HepG2 (cell line): ENCODE measurements around the gene CIART. TPM values are rescaled to one million over a fixed set of nuclear protein-coding genes. Genes with fewer than 3 reads are reported as not detected.

Experiments used
- JUND ChIP-seq: sonication (generic); formaldehyde crosslinking; IDR thresholded peaks from 2 replicates; pipeline ENCODE4 v1.8.0; 2022; ENCODE audit warnings: mild to moderate bottlenecking, missing genetic modification reagents
- KDM3A ChIP-seq: IDR thresholded peaks from 2 replicates; pipeline ENCODE4 v1.6.1; 2018; ENCODE audit warnings: low read depth, missing compliant biosample characterization
- MEIS1 ChIP-seq: sonication (generic); formaldehyde crosslinking; IDR thresholded peaks from 2 replicates; pipeline ENCODE4 v1.9.0; 2021; ENCODE audit warnings: mild to moderate bottlenecking, missing genetic modification reagents, moderate library complexity, borderline replicate concordance
- MLLT10 ChIP-seq: sonication (generic); formaldehyde crosslinking; IDR thresholded peaks from 2 replicates; pipeline ENCODE4 v1.4.0; 2020; ENCODE audit warnings: missing genetic modification reagents
- PHF20 ChIP-seq: sonication (generic); formaldehyde crosslinking; IDR thresholded peaks from 2 replicates; pipeline ENCODE4 v1.5.0; 2020; ENCODE audit warnings: mild to moderate bottlenecking, missing genetic modification reagents
- RAD21 ChIP-seq: fragments of 450-650 bp; formaldehyde crosslinking; IDR thresholded peaks from 2 replicates; pipeline ENCODE4 v1.5.0; 2020; ENCODE audit warnings: mild to moderate bottlenecking
- SALL1 ChIP-seq: sonication (generic); formaldehyde crosslinking; IDR thresholded peaks from 2 replicates; pipeline ENCODE4 v1.8.0; 2022; ENCODE audit warnings: mild to moderate bottlenecking, missing genetic modification reagents
- STAT5B ChIP-seq: sonication (generic); formaldehyde crosslinking; IDR thresholded peaks from 2 replicates; pipeline ENCODE4 v1.4.0; 2020; ENCODE audit warnings: missing genetic modification reagents
- TBX2 ChIP-seq: sonication (generic); formaldehyde crosslinking; IDR thresholded peaks from 2 replicates; pipeline ENCODE4 v1.5.0; 2020; ENCODE audit warnings: missing genetic modification reagents, mild to moderate bottlenecking, borderline replicate concordance
- ZNF124 ChIP-seq: sonication (generic); formaldehyde crosslinking; IDR thresholded peaks from 2 replicates; pipeline ENCODE4 v1.4.0; 2020; ENCODE audit warnings: missing genetic modification reagents
- ZNF230 ChIP-seq: sonication (generic); formaldehyde crosslinking; IDR thresholded peaks from 2 replicates; pipeline ENCODE4 v1.4.0; 2020; ENCODE audit warnings: mild to moderate bottlenecking, missing genetic modification reagents
- ZNF660 ChIP-seq: sonication (generic); formaldehyde crosslinking; IDR thresholded peaks from 2 replicates; pipeline ENCODE4 v1.5.1; 2020; ENCODE audit warnings: mild to moderate bottlenecking, low read depth, missing genetic modification reagents, borderline replicate concordance
- ZNF792 ChIP-seq: IDR thresholded peaks from 2 replicates; pipeline ENCODE4 v1.6.1; 2016
- ZNF841 ChIP-seq: sonication (generic); formaldehyde crosslinking; IDR thresholded peaks from 2 replicates; pipeline ENCODE4 v1.8.1; 2023; ENCODE audit warnings: missing genetic modification reagents, borderline replicate concordance
- ZSCAN29 ChIP-seq: sonication (generic); formaldehyde crosslinking; conservative IDR thresholded peaks from 2 replicates; pipeline ENCODE4 v1.4.0; 2020; ENCODE audit warnings: mild to moderate bottlenecking, missing genetic modification reagents
- polyA plus RNA-seq, 8 experiments: library from polyadenylated mRNA; depleted of rRNA in 3 of 8; stranded (reverse) in 7 of 8; unstranded in 1 of 8; fragments of >200 nt; fragmentation: Illumina TruSeq in 4 of 8; extraction: Trizol in 4 of 8; gene quantifications; 2 replicates each; pipeline versions ENCODE4 v1.2.1 to v1.2.3, GENCODE V29; 2011 to 2016; ENCODE audit warnings: low read depth in 4 of 8, missing spikeins in 1 of 8, mixed read lengths in 1 of 8; ENCODE audit not compliant: insufficient read depth in 1 of 8
- total RNA-seq, 5 experiments: library from RNA; depleted of rRNA; stranded (reverse); fragments of >200 nt; fragmentation: Illumina TruSeq; extraction: Trizol; gene quantifications; 2 replicates each; pipeline ENCODE4 v1.2.3, GENCODE V29; 2016; ENCODE audit warnings: low read depth in 1 of 5
- TF ChIP-seq, protein P1 (sequence below): sonication (generic); formaldehyde crosslinking; conservative IDR thresholded peaks from 2 replicates; pipeline ENCODE4 v1.4.0; 2020; ENCODE audit warnings: missing genetic modification reagents
- TF ChIP-seq, protein P2 (sequence below): sonication (generic); formaldehyde crosslinking; IDR thresholded peaks from 2 replicates; pipeline ENCODE4 v1.4.0; 2020; ENCODE audit warnings: missing genetic modification reagents, low read depth, mild to moderate bottlenecking, borderline replicate concordance
- TF ChIP-seq, protein P3 (sequence below): IDR thresholded peaks from 2 replicates; pipeline ENCODE4 v1.6.1; 2016; ENCODE audit warnings: missing compliant biosample characterization, missing genetic modification reagents, borderline replicate concordance
- TF ChIP-seq, protein P4 (sequence below): sonication (generic); formaldehyde crosslinking; IDR thresholded peaks from 2 replicates; pipeline ENCODE4 v1.4.0; 2020; ENCODE audit warnings: missing genetic modification reagents

The CIART gene
- total and polyA plus RNA-seq, 2 of the 13 experiments (the other 11 are each of a cell fraction or from before 2014, with no cell fraction given): 0.58 TPM; not detected in 1

DNA sequence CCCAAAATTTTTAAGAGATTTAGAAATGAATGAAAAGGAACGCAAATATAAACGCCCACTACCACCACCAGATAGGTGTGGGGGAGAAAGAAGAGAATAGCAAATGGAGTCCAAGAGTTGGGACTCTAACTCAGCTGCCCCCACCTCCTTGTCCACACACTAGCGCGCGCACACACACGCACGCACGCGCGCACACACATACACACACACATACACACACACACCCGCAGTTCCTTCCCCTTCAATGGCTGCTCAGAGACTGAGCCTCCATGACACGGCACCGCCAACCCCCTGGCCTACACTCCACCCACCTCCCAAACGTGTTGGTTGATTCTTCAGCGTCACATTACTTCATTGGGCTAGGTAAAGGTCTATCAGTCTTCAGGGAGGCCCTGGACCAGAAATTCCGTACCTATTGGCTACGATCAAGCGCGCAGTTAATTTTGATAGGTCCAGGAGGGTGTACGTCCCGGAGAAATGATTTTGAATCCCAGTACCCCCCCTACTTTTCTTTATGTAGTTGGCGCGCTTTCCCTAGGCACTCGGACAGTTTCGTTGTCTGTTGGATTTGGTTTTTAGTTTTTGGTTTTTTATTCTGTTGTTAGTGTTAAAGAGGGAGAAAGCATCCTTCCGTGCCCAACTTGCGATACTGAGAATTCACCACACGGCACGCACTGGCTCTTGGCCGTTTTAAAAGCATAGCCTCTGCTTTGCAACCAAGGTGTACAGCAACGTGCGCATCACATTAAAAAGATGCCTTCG lies 46.3 kb upstream of the CIART start, which contains the start of gene ANP32E (continued):
- TF ChIP-seq KDM3A (CRISPR knock-in tag) (peak; percentile 78; the same call in 1 of the 2 replicates), MEIS1 (CRISPR knock-in tag) (0 out of 2 replicates have a peak, but pooled peaks have one; percentile 56), SALL1 (CRISPR knock-in tag) (peak; percentile 90), ZNF660 (no peak), PHF20 (CRISPR knock-in tag) (no peak), MLLT10 (CRISPR knock-in tag) (no peak), ZNF841 (CRISPR knock-in tag) (peak; percentile 89), TBX2 (peak; percentile 36; the same call in 1 of the 2 replicates), ZNF230 (CRISPR knock-in tag) (peak; percentile 84; the same call in 1 of the 2 replicates), ZNF124 (CRISPR knock-in tag) (0 out of 2 replicates have a peak, but pooled peaks have one; percentile 56), JUND (0 out of 2 replicates have a peak, but pooled peaks have one; percentile 66), STAT5B (no peak), ZNF792 (CRISPR knock-in tag) (peak; percentile 94), ZSCAN29 (CRISPR knock-in tag) (no peak), RAD21 (0 out of 2 replicates have a peak, but pooled peaks have one; percentile 21)
- TF ChIP-seq, protein P1, sequence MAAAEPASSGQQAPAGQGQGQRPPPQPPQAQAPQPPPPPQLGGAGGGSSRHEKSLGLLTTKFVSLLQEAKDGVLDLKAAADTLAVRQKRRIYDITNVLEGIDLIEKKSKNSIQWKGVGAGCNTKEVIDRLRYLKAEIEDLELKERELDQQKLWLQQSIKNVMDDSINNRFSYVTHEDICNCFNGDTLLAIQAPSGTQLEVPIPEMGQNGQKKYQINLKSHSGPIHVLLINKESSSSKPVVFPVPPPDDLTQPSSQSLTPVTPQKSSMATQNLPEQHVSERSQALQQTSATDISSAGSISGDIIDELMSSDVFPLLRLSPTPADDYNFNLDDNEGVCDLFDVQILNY (CRISPR knock-in tag): peak; percentile 76
- TF ChIP-seq, protein P2, sequence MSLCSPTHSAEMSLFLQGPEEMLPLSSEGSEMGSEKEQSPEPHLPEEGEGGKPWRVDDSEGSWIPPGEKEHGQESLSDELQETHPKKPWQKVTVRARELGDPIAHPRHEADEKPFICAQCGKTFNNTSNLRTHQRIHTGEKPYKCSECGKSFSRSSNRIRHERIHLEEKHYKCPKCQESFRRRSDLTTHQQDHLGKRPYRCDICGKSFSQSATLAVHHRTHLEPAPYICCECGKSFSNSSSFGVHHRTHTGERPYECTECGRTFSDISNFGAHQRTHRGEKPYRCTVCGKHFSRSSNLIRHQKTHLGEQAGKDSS (CRISPR knock-in tag): peak; percentile 87
- TF ChIP-seq, protein P3, sequence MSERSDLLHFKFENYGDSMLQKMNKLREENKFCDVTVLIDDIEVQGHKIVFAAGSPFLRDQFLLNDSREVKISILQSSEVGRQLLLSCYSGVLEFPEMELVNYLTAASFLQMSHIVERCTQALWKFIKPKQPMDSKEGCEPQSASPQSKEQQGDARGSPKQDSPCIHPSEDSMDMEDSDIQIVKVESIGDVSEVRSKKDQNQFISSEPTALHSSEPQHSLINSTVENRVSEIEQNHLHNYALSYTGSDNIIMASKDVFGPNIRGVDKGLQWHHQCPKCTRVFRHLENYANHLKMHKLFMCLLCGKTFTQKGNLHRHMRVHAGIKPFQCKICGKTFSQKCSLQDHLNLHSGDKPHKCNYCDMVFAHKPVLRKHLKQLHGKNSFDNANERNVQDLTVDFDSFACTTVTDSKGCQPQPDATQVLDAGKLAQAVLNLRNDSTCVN (CRISPR knock-in tag): peak; percentile 68; the same call in 1 of the 2 replicates
- TF ChIP-seq, protein P4, sequence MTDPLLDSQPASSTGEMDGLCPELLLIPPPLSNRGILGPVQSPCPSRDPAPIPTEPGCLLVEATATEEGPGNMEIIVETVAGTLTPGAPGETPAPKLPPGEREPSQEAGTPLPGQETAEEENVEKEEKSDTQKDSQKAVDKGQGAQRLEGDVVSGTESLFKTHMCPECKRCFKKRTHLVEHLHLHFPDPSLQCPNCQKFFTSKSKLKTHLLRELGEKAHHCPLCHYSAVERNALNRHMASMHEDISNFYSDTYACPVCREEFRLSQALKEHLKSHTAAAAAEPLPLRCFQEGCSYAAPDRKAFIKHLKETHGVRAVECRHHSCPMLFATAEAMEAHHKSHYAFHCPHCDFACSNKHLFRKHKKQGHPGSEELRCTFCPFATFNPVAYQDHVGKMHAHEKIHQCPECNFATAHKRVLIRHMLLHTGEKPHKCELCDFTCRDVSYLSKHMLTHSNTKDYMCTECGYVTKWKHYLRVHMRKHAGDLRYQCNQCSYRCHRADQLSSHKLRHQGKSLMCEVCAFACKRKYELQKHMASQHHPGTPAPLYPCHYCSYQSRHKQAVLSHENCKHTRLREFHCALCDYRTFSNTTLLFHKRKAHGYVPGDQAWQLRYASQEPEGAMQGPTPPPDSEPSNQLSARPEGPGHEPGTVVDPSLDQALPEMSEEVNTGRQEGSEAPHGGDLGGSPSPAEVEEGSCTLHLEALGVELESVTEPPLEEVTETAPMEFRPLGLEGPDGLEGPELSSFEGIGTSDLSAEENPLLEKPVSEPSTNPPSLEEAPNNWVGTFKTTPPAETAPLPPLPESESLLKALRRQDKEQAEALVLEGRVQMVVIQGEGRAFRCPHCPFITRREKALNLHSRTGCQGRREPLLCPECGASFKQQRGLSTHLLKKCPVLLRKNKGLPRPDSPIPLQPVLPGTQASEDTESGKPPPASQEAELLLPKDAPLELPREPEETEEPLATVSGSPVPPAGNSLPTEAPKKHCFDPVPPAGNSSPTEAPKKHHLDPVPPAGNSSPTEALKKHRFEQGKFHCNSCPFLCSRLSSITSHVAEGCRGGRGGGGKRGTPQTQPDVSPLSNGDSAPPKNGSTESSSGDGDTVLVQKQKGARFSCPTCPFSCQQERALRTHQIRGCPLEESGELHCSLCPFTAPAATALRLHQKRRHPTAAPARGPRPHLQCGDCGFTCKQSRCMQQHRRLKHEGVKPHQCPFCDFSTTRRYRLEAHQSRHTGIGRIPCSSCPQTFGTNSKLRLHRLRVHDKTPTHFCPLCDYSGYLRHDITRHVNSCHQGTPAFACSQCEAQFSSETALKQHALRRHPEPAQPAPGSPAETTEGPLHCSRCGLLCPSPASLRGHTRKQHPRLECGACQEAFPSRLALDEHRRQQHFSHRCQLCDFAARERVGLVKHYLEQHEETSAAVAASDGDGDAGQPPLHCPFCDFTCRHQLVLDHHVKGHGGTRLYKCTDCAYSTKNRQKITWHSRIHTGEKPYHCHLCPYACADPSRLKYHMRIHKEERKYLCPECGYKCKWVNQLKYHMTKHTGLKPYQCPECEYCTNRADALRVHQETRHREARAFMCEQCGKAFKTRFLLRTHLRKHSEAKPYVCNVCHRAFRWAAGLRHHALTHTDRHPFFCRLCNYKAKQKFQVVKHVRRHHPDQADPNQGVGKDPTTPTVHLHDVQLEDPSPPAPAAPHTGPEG (CRISPR knock-in tag): no peak
